NCI-H1930 (cell line): ENCODE data around the gene LRFN5.

ENCODE experiments used
- DNase-seq, 2 experiments: peaks; one replicate each; lab custom pipeline; 2025; lab: John Stamatoyannopoulos, UW

LRFN5 gene

GRCh38 chr14:41773536-41774279 is 167.0 kb downstream of the LRFN5 start:
- DNase-seq = no peak

- no peak for DNase-seq
These were observed 175.8 kb downstream of the LRFN5 start for GRCh38 chr14:41782511-41782910.

GRCh38 chr14:41783403-41783802 is 176.7 kb downstream of the LRFN5 start:
- DNase-seq = no peak

- DNase-seq = no peak
These were observed 179.0 kb downstream of the LRFN5 start for GRCh38 chr14:41785696-41786095.

- DNase-seq = no peak
These were observed 193.1 kb downstream of the LRFN5 start for GRCh38 chr14:41799817-41800216.

- no peak for DNase-seq
These were observed 199.0 kb downstream of the LRFN5 start for GRCh38 chr14:41805633-41806032.

GRCh38 chr14:41806366-41806975 is 199.8 kb downstream of the LRFN5 start:
- DNase-seq = no peak

GRCh38 chr14:41810362-41810761 is 203.7 kb downstream of the LRFN5 start:
- DNase-seq = no peak

- DNase-seq = no peak
These were observed 210.9 kb downstream of the LRFN5 start for GRCh38 chr14:41817626-41818025.

GRCh38 chr14:41824441-41824840 is 217.8 kb downstream of the LRFN5 start:
- no peak for DNase-seq

- no peak for DNase-seq
These were observed 218.9 kb downstream of the LRFN5 start for GRCh38 chr14:41825622-41826021.

- DNase-seq = no peak
These were observed 224.2 kb downstream of the LRFN5 start for GRCh38 chr14:41830714-41831406.

- DNase-seq = no peak
These were observed 233.0 kb downstream of the LRFN5 start for GRCh38 chr14:41839661-41840060.

- DNase-seq = no peak
These were observed 252.7 kb downstream of the LRFN5 start for GRCh38 chr14:41859336-41859735.

- no peak for DNase-seq
These were observed 253.9 kb downstream of the LRFN5 start for GRCh38 chr14:41860586-41860985.

GRCh38 chr14:41865894-41866293 is 259.2 kb downstream of the LRFN5 start:
- no peak for DNase-seq

- DNase-seq = no peak
These were observed 261.7 kb downstream of the LRFN5 start for GRCh38 chr14:41868396-41868795.

- no peak for DNase-seq
These were observed 266.4 kb downstream of the LRFN5 start for GRCh38 chr14:41872931-41873685.

- no peak for DNase-seq
These were observed 267.1 kb downstream of the LRFN5 start for GRCh38 chr14:41873686-41874317.

GRCh38 chr14:41875116-41875515 is 268.4 kb downstream of the LRFN5 start:
- DNase-seq = no peak

GRCh38 chr14:41878321-41878720 is 271.6 kb downstream of the LRFN5 start:
- no peak for DNase-seq

GRCh38 chr14:41891624-41892023 is 284.9 kb downstream of the LRFN5 start:
- DNase-seq = no peak
